Hepatocyte (in vitro differentiated cells): ENCODE data around the gene COBL.

Source experiments
- EZH2 ChIP-seq: fragments of 200-600 bp; sonication (generic); IDR thresholded peaks from 2 replicates; pipeline ENCODE4 v1.6.1; 2016; ENCODE audit warnings: antibody characterized with exemption, mild to moderate bottlenecking, borderline replicate concordance
- TF ChIP-seq, protein P1 (sequence below): fragments of 200-600 bp; sonication (generic); IDR thresholded peaks from 2 replicates; pipeline ENCODE4 v1.5.1; 2016; ENCODE audit warnings: antibody characterized with exemption, mild to moderate bottlenecking; ENCODE audit not compliant: poor library complexity

DNA sequence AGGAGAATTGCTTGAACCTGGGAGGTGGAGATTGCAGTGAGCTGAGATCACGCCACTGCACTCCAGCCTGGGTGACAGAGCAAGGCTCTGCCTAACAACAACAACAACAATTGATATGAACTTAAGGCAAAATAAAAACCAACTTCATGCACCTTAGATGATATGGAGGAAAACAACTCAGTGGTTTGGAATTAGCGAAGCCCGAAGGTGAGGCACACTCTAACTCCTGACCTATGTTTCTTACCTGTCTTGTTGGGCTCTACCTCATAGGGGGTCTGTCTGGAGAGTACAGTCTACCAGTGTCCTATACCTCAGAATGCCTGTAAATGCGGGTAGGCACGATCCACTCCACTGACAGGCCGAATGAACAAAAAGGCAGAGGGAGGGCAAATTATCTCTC, 24.3 kb upstream of the COBL start:
- TF ChIP-seq, protein P1, sequence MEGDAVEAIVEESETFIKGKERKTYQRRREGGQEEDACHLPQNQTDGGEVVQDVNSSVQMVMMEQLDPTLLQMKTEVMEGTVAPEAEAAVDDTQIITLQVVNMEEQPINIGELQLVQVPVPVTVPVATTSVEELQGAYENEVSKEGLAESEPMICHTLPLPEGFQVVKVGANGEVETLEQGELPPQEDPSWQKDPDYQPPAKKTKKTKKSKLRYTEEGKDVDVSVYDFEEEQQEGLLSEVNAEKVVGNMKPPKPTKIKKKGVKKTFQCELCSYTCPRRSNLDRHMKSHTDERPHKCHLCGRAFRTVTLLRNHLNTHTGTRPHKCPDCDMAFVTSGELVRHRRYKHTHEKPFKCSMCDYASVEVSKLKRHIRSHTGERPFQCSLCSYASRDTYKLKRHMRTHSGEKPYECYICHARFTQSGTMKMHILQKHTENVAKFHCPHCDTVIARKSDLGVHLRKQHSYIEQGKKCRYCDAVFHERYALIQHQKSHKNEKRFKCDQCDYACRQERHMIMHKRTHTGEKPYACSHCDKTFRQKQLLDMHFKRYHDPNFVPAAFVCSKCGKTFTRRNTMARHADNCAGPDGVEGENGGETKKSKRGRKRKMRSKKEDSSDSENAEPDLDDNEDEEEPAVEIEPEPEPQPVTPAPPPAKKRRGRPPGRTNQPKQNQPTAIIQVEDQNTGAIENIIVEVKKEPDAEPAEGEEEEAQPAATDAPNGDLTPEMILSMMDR: no peak
- TF ChIP-seq EZH2: no peak
